ENCODE results near the gene MC3R. TPM values are rescaled to one million over a fixed set of nuclear protein-coding genes. Genes with fewer than 3 reads are reported as not detected.

Gene MC3R
- total RNA-seq, 1 experiment from 2014 or later, result not detected

GRCh38 chr20:56208121-56208520, 40.4 kb upstream of the MC3R start:
- Histone ChIP-seq H3T11ph (ENCODE audit: low read length) (no peak overlapping the region), H3K9ac (ENCODE audit: extremely low read depth, insufficient read length, low read length) (no peak overlapping the region), H3K27me3 (ENCODE audit: insufficient read depth, low read length) (no peaks in the 10 kb centered on the region), H3K79me1 (ENCODE audit: insufficient read depth, low read depth, low read length, poor library complexity, severe bottlenecking) (no peaks in the 10 kb centered on the region), H3K4me1 (ENCODE audit: insufficient read depth, low read length) (no peaks in the 10 kb centered on the region), H3K79me2 (ENCODE audit: insufficient read depth, low read length) (no peaks in the 10 kb centered on the region), H4K20me1 (ENCODE audit: control insufficient read depth, insufficient read depth, insufficient read length) (no peaks in the 10 kb centered on the region), H3K14ac (ENCODE audit: insufficient read depth, low read length) (no peak overlapping the region), H3K4me2 (ENCODE audit: insufficient read depth, insufficient read length, low read length) (no peak overlapping the region), H2BK15ac (ENCODE audit: low read depth, low read length) (no peak overlapping the region), H3K23ac (ENCODE audit: insufficient read length, low read depth, low read length) (no peak overlapping the region), H3K4ac (ENCODE audit: low read depth, low read length) (no peak overlapping the region), H2AK5ac (ENCODE audit: insufficient read length, low read length) (no peak overlapping the region), H3K9me3 (ENCODE audit: control insufficient read depth, low read depth, low read length) (peaks cover 71% of the 10 kb centered on the region), H2BK5ac (ENCODE audit: insufficient read length, low read length) (no peak overlapping the region), H2BK120ac (ENCODE audit: low read depth, low read length, poor library complexity, severe bottlenecking) (no peak overlapping the region), H4K91ac (ENCODE audit: insufficient read length, low read depth, low read length) (no peak overlapping the region), H3K18ac (ENCODE audit: insufficient read length, low read depth, low read length) (no peak overlapping the region), H2AFZ (ENCODE audit: low read length) (no peak overlapping the region), H4K5ac (ENCODE audit: insufficient read length, low read depth, low read length) (no peak overlapping the region), H3K23me2 (ENCODE audit: insufficient read length, low read depth, low read length, poor library complexity, severe bottlenecking) (no peaks in the 10 kb centered on the region), H4K8ac (replicated peaks; ENCODE audit: insufficient read length, low read depth, low read length) (no peak overlapping the region), H2BK12ac (ENCODE audit: insufficient read length, low read depth, low read length) (no peak overlapping the region), H3K27ac (ENCODE audit: insufficient read length, low read depth, low read length) (no peak overlapping the region), H2BK20ac (ENCODE audit: low read depth, low read length, poor library complexity, severe bottlenecking) (no peak overlapping the region), H3K56ac (ENCODE audit: insufficient read length, low read depth, low read length) (no peak overlapping the region)
- WGBS (ENCODE audit: extremely low coverage, insufficient read length, low lambda C conversion rate), result no CpG with 5 or more reads among the region's 1 CpG
- Mint-ChIP-seq H3K4me3 (no peak overlapping the region), H3K9me3 (peaks cover 88 to 98% of the 10 kb centered on the region in 2 experiments), H3K27me3 (ENCODE audit: low read depth) (peaks cover 5% of the 10 kb centered on the region; the same call in 1 of the 2 replicates), H3K36me3 (ENCODE audit: insufficient read depth in 1 of 3, low read depth in 3 of 3) (peaks cover 11 to 23% (median 12%) of the 10 kb centered on the region in 3 experiments; a peak in 6 of 7 replicates), H3K27ac (no peak overlapping the region), H3K4me1 (no peaks in the 10 kb centered on the region)
- TF ChIP-seq CTCF (conservative IDR thresholded peaks at IDR 0.05), result no peak
- DNase-seq, result no peak

Data from H9 (cell line).